Forelimb muscle (tissue), 1 donor: ENCODE results near the gene HRC. TPM values are rescaled to one million over a fixed set of nuclear protein-coding genes. Genes with fewer than 3 reads are reported as not detected.
"Not testable (repeated sequence)": the region's sequence is repeated elsewhere in the genome, so short reads cannot be mapped to it uniquely, and the experiment has no call there.

ENCODE experiments used
- DNase-seq: peaks from one replicate; pipeline ENCODE4 v3.0.0-alpha.2; 2013; ENCODE audit warnings: low read depth
- polyA plus RNA-seq: library from polyadenylated mRNA; unstranded; fragments of 120-200 nt; gene quantifications from one replicate; pipeline ENCODE4 v1.2.1, GENCODE V29; 2013; ENCODE audit not compliant: insufficient read length

HRC gene
- polyA plus RNA-seq, 1 donor = 178 TPM

- no peak for DNase-seq
Measured at GRCh38 chr19:49135686-49136085, 19.5 kb downstream of the HRC start.

GRCh38 chr19:49133621-49134454 is 21.4 kb downstream of the HRC start:
- DNase-seq = no peak

GRCh38 chr19:49132974-49133609 is 22.1 kb downstream of the HRC start:
- no peak for DNase-seq

GRCh38 chr19:49130325-49130724 is 24.9 kb downstream of the HRC start:
- no peak for DNase-seq

- DNase-seq = no peak
Measured at GRCh38 chr19:49129238-49129583, 26.0 kb downstream of the HRC start.

GRCh38 chr19:49128545-49129237 is 26.5 kb downstream of the HRC start:
- DNase-seq = no peak

- peak; percentile 87 for DNase-seq
Measured at GRCh38 chr19:49127674-49128544, 27.3 kb downstream of the HRC start.

GRCh38 chr19:49127225-49127624 is 28.0 kb downstream of the HRC start:
- DNase-seq = not testable (repeated sequence)

- DNase-seq = no peak
Measured at GRCh38 chr19:49126575-49126974, 28.6 kb downstream of the HRC start.

- no peak for DNase-seq
Measured at GRCh38 chr19:49125025-49125731, 30.0 kb downstream of the HRC start.

GRCh38 chr19:49123285-49123684 is 31.9 kb downstream of the HRC start:
- not testable (repeated sequence) for DNase-seq

- DNase-seq = not testable (repeated sequence)
Measured at GRCh38 chr19:49121841-49122240, 33.4 kb downstream of the HRC start.

- no peak for DNase-seq
Measured at GRCh38 chr19:49120868-49121267, 34.3 kb downstream of the HRC start.

GRCh38 chr19:49120325-49120683 is 34.9 kb downstream of the HRC start:
- DNase-seq = no peak

- DNase-seq = no peak
Measured at GRCh38 chr19:49119411-49120324, 35.5 kb downstream of the HRC start, which contains the start of gene PPFIA3. TSS of gene PPFIA3 (plus strand) at chr19:49119544. CDS start at chr19:49127874, 8,330 bp downstream.

- peak; percentile 74 for DNase-seq
Measured at GRCh38 chr19:49118565-49119410, 36.4 kb downstream of the HRC start, which contains the start of gene C19orf73. TSS of gene C19orf73 (minus strand) at chr19:49119143. CDS start at chr19:49119022, 121 bp downstream.

GRCh38 chr19:49117677-49118564 is 37.3 kb downstream of the HRC start:
- no peak for DNase-seq

GRCh38 chr19:49116544-49116943 is 38.7 kb downstream of the HRC start:
- DNase-seq = no peak
